Spleen (tissue), 7 donors: ENCODE results near the gene ANKRD37.

Experiments used
- CTCF ChIP-seq, 11 experiments: fragments of 200-600 bp in 7 of 11; fragments of 450-650 bp in 4 of 11; sonication (generic) in 4 of 11; IDR thresholded peaks in 8 of 11; conservative IDR thresholded peaks in 3 of 11; 1 replicate in 7 of 11; 2 replicates in 4 of 11; pipeline versions ENCODE4 v1.4.0 to v1.8.0; 2016 to 2021; ENCODE audit warnings: antibody characterized with exemption in 11 of 11, inconsistent platforms in 4 of 11, mild to moderate bottlenecking in 1 of 11
- POLR2A ChIP-seq, 3 donors: fragments of 450-650 bp; IDR thresholded peaks; one replicate each; pipeline ENCODE4 v1.5.1; 2017; ENCODE audit warnings: antibody characterized with exemption in 3 of 3, mild to moderate bottlenecking in 1 of 3
- POLR2AphosphoS5 ChIP-seq, 3 donors: sonication (generic); formaldehyde crosslinking; IDR thresholded peaks; one replicate each; pipeline ENCODE4 v1.5.1; 2017; ENCODE audit warnings: antibody characterized with exemption in 3 of 3
- donor health status: DM: no; HTN: no; CAD: no; lungs with moderate emphysema.
- donor health status: DM: no; HTN: no; CAD: no.
- donor health status: DM: no; HTN: no; CAD: no.

DNA sequence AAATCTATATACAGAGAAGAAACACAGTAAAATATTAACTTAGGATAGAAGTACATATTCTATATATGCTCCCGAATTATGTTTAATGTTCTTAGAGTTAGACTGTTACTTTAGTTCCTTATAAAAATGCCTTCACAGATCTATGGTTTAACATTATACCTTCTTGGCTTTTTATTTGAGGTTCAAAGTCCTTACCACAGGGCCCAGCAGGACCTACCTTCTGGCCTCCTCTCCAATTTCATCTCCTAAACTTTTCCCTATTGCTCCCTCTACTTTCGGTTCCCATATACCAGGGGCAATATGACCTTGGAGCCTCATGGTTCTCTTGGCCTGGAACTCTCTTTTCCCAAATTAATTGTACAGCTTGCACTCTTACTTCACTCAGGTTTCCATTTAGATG lies 11.8 kb downstream of the ANKRD37 start:
- TF ChIP-seq CTCF (IDR thresholded peaks at IDR 0.05 in 8 of 11, conservative IDR thresholded peaks at IDR 0.05 in 3 of 11) (no peak), POLR2AphosphoS5 (IDR thresholded peaks at IDR 0.05) (no peak), POLR2A (IDR thresholded peaks at IDR 0.05) (no peak)
